HEK293 (cell line): Measurements from ENCODE around the gene LRRC8D.

Experiments
- ZFP3 ChIP-seq: fragments of 450-650 bp; formaldehyde crosslinking; IDR thresholded peaks from 2 replicates; pipeline ENCODE4 v1.5.1; 2016; ENCODE audit warnings: low read depth, missing biosample characterization, missing genetic modification characterization
- ZNF184 ChIP-seq: fragments of 450-650 bp; IDR thresholded peaks from 2 replicates; pipeline ENCODE4 v1.5.1; 2018; ENCODE audit warnings: missing biosample characterization, mild to moderate bottlenecking, missing genetic modification characterization
- TF ChIP-seq, protein P1 (sequence below): fragments of 450-650 bp; formaldehyde crosslinking; IDR thresholded peaks from 2 replicates; pipeline ENCODE4 v1.5.1; 2016; ENCODE audit warnings: missing biosample characterization, missing genetic modification characterization, low read depth
- TF ChIP-seq, protein P2 (sequence below): fragments of 450-650 bp; formaldehyde crosslinking; IDR thresholded peaks from 2 replicates; pipeline ENCODE4 v1.5.1; 2016; ENCODE audit warnings: missing biosample characterization, missing genetic modification characterization

DNA sequence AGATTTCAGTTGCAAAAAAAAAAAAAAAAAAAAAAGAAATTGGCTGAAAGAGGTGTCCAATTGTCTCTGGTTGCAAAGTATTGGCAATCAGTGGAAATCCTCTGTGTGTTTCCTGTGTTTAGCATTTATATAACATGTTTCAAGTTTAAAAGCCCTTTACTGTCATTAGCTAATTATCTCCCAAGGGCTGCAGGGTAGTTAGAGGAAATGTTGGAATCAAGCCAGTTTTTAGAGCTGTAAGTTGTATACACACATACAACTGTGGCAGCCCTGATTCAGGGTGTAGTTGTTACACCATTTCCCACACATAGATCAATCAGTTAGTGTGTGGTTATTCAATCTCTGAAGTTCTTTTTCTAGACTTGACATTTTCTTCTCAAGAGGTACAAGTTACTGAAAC is 165.2 kb downstream of the LRRC8D start:
- TF ChIP-seq ZNF184, result no peak
- TF ChIP-seq, protein P1, sequence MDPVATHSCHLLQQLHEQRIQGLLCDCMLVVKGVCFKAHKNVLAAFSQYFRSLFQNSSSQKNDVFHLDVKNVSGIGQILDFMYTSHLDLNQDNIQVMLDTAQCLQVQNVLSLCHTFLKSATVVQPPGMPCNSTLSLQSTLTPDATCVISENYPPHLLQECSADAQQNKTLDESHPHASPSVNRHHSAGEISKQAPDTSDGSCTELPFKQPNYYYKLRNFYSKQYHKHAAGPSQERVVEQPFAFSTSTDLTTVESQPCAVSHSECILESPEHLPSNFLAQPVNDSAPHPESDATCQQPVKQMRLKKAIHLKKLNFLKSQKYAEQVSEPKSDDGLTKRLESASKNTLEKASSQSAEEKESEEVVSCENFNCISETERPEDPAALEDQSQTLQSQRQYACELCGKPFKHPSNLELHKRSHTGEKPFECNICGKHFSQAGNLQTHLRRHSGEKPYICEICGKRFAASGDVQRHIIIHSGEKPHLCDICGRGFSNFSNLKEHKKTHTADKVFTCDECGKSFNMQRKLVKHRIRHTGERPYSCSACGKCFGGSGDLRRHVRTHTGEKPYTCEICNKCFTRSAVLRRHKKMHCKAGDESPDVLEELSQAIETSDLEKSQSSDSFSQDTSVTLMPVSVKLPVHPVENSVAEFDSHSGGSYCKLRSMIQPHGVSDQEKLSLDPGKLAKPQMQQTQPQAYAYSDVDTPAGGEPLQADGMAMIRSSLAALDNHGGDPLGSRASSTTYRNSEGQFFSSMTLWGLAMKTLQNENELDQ (tag by site-specific recombination), result no peak
- TF ChIP-seq, protein P2, sequence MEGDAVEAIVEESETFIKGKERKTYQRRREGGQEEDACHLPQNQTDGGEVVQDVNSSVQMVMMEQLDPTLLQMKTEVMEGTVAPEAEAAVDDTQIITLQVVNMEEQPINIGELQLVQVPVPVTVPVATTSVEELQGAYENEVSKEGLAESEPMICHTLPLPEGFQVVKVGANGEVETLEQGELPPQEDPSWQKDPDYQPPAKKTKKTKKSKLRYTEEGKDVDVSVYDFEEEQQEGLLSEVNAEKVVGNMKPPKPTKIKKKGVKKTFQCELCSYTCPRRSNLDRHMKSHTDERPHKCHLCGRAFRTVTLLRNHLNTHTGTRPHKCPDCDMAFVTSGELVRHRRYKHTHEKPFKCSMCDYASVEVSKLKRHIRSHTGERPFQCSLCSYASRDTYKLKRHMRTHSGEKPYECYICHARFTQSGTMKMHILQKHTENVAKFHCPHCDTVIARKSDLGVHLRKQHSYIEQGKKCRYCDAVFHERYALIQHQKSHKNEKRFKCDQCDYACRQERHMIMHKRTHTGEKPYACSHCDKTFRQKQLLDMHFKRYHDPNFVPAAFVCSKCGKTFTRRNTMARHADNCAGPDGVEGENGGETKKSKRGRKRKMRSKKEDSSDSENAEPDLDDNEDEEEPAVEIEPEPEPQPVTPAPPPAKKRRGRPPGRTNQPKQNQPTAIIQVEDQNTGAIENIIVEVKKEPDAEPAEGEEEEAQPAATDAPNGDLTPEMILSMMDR, result no peak
- no peak for TF ChIP-seq ZFP3 (tag by site-specific recombination)
